ENCODE data around the gene ANKRD22. TPM values are rescaled to one million over a fixed set of nuclear protein-coding genes. Genes with fewer than 3 reads are reported as not detected.
"Not testable (repeated sequence)": the region's sequence is repeated elsewhere in the genome, so short reads cannot be mapped to it uniquely, and the experiment has no call there.

Gene ANKRD22
- total RNA-seq, 1 donor from 2014 or later: not detected

DNA sequence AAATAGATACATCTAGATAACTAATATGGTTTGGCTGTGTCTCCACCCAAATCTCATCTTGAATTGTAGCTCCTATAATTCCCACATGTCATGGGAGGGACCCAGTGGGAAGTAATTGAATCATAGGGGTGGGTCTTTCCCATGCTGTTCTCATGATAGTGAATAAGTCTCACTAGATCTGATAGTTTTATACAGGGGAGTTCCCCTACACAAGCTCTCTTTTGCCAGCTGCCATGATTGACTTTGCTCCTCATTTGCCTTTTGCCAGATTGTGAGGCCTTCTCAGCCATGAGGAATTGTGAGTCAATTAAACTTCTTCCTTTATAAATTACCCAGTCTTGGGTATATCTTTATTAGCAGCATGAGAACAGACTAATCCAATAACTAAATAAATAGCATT lies 14.0 kb downstream of the ANKRD22 start:
- not testable (repeated sequence) for DNase-seq (ENCODE audit: low read depth in 2 of 2)

GRCh38 chr10:88835910-88836221 lies 15.8 kb downstream of the ANKRD22 start:
- no peak for DNase-seq (ENCODE audit: low read depth in 2 of 2)

DNA sequence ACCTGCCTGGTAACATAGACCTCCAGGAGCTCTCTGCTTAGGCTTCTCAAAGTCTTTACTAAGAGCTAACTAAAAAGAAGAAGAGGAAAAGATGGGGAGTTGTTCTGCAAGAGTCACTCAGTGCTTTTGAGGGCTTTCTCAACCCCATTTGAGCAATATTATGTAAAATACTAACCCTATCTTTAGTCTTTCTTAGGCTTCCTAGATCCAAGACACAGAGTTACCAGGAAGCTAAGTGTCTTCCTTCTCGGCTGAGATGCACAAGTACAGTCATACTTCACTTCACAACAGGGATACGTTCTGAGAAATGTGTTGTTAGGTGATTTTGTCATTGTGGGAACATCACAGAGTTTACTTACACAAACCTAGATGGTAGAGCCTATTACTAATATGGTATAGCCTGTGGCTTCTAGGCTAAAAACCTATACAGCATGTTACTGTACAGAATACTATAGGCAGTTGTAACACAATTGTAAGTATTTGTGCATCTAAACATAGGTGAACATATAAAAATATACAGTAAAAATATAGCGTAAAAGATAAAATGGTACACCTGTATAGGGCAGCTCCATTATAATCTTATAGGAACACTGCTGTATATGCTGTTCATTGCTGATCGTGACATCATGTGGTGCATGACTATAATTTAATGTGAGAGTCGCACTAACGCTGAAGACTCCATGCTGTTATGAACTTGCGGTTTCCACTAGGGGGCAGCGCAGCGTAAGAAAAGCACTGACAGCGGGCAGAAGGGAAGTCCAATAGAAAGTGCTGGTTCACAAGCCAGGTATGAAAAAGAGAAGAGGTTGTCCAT lies 16.3 kb downstream of the ANKRD22 start:
- DNase-seq (ENCODE audit: low read depth in 2 of 2): peak; percentile 86 to 93

DNA sequence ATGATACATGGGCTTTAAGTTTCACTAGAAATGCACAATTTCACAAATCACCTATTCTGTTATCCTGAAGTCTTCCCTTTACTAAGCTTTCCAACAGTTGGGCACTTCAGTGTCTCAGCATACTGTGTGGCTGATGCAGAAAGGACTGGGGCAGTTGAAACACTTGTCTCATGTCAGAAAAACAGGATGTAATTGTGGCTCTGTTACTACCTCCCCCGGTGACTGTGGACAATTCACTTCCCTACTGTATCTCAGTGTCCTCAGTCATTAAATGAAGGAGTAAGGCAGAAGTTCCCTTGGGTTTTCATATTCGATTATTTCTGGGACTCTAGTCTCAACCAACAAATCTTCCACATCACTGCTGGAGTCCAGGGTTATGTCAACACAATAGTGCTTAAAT lies 17.9 kb downstream of the ANKRD22 start:
- no peak for DNase-seq (ENCODE audit: low read depth in 2 of 2)

DNA sequence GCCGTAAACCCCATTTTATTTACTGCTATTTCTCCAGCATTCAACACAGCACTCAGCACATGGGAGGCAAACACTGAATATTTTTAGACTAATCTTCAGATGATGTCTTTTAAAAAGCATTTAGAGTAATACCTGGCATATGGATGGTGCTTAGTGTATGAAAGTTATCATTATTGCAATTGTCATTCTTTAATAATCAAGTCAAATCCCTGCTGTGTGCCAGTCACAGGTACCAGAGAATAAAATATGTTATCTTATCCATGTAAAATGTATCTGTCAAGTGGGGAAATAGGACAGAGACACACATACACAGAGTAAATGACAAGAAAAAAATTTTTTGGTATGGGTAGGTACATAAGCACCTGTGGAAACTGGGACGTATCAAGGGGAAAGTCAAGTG lies 18.5 kb downstream of the ANKRD22 start:
- DNase-seq (ENCODE audit: low read depth in 2 of 2): no peak

DNA sequence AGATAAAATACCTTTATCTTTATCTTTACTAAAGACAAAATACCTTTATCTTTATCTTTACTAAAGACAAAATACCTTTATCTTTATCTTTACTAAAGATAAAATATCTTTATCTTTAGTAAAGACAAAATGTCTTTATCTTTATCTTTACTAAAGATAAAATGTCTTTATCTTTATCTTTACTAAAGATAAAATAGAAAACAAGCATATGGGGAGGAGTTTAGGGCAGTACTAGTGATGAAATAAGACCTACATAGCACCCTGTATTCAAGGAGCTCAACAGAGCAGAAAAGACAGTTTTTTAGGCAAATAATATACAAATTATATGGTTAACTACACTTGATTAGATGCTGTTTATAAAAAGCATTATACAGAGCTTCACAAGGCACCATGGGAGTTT lies 19.3 kb downstream of the ANKRD22 start:
- DNase-seq (ENCODE audit: low read depth in 2 of 2): no peak

GRCh38 chr10:88831709-88832108 lies 19.9 kb downstream of the ANKRD22 start:
- no peak for DNase-seq (ENCODE audit: low read depth in 2 of 2)

GRCh38 chr10:88830643-88831268 lies 20.9 kb downstream of the ANKRD22 start:
- no peak for DNase-seq (ENCODE audit: low read depth in 2 of 2)

GRCh38 chr10:88828310-88828709 lies 23.3 kb downstream of the ANKRD22 start:
- DNase-seq (ENCODE audit: low read depth in 2 of 2): no peak

DNA sequence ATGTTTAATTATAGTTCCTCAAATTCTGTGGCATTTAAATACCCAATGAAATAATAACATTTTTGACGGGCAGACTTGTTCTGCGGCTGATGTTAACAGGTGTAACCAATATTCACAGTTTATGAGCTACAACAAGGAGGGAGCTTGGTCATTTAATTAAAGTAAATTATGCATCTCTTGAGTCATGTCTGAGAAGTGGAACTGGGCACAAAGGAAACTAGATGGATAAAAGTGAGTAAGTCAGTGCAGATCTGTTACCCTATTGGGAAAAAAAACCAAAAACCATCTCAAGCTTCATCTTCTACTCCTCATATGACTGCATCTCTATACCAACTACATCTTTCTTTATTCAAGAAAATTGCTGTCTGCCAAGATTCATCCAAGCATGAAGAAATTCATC lies 24.0 kb downstream of the ANKRD22 start:
- no peak for DNase-seq (ENCODE audit: low read depth in 2 of 2)

- DNase-seq (ENCODE audit: low read depth in 2 of 2): no peak
These were observed 25.3 kb downstream of the ANKRD22 start for GRCh38 chr10:88826388-88826787.

DNA sequence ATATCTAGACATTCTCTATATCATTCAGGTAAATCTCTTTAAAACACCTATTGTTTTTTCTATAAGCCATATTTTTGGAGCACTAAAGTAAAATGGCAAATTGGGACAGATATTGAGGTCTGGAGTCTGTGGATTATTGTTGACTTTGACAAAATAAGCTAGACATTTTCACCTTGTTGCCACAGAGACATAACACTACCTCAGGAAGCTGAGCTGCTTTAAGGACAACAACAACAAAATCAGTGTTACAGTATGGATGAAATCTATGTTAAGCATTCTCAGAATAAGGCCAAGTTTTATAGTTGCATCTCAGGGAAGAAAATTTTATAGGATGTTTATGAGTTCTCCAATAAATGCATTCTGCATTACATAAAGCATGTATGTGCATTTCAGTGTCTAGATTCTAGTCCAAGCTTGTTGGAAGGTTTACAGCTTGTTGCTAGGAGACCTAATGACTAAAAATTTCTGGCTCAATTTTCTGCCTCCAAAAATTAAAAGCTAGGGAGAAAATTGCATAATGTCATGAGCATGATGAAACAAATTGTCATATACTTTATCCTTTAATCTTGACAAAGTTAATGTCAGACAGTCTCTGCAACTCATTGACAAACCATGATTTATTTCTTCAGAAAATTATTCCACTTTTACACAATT lies 30.8 kb downstream of the ANKRD22 start:
- peak in 1 of 2 donors; percentile 7 for DNase-seq (ENCODE audit: low read depth in 2 of 2)

GRCh38 chr10:88819290-88819689 lies 32.4 kb downstream of the ANKRD22 start:
- no peak for DNase-seq (ENCODE audit: low read depth in 2 of 2)

DNA sequence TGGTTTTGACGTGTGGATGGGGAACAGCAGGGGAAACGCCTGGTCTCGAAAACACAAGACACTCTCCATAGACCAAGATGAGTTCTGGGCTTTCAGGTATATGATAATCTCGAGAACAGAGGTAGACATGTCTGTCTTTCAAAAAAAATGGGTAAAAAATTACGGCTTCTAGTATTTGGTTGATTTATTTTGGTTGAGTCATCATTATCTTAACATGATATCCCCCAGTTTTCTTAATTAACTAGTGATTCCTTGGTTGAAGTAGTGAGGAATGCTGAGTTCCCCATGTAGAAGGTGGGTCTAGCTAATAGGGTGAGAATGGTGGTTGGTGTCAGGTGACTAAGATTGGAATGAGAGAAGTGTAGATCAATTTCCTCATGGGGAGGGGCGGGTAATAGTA lies 38.4 kb downstream of the ANKRD22 start:
- no peak for DNase-seq (ENCODE audit: low read depth in 2 of 2)

DNA sequence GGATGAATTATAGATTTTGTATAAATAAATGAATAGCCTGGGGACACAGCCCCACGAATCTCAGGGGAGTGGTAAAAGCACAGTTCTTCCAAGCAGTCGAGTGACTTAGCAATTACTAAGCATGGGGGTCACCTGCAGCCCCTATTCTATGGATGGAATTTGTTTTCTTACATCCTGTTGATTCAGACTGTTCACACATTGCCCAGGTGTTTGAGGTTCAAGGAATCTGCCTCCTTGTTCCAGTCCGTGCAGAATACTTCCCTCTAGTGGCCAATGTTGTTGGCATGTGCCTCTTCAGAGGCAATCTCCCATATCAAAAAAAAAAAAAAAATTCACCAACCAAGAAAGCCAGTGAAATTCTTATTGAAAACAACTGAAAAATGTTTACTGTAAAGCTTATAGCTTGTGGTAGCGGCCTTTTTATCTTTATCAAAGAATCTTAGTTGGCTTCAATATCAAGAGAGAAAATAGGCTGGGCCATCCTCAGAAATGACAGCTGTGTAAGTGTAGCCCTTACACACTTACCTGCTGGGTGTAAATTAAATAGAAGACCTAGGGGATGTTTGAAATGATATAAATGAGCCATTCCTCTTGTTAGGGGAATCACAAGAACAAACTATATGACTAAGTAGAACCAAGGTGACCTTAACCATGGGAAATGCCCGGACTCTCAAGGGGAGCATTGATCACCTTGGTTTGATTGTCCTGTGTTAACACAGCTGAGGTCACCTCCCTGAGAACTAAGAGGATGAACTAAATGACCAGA lies 41.3 kb downstream of the ANKRD22 start:
- peak; percentile 55 to 68 for DNase-seq (ENCODE audit: low read depth in 2 of 2)

DNA sequence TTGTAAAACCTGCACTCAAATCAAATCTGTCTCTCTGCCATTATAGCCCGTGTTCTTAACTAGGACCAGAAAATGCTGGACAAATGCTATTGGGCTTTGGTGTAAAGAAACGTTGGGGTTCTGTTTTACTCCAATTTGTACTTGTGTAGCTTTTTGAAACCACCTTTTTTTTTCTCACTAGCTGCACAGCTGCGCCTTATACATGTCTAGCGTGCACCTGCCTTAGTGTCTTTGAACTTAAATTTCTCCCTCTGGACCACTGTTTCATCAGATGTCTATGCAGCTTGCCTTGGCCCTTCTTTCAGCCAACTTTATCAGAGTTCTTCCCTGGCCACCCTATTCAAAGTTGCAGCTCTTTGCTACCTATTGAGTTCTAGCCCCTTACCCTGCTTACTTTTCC lies 42.0 kb downstream of the ANKRD22 start:
- DNase-seq (ENCODE audit: low read depth in 2 of 2): no peak

DNA sequence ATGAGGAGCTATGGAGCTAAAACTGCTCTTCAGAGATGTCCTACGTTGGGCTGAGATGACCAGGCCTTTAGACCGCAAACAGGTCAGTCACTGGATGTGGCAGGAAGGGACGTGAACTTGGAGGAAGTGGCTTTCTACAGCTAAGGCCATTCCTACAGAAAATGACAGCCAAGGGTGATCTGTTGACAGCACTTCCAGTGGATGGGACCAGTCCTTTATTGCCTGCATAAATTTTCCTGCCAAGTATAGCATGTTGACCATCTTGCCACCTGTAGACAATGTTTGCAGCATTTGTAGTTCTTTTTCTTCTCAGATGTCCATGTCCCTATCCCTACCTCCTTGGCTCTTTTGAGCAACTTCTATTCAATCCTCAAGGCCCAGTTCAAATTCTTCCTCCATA lies 45.7 kb downstream of the ANKRD22 start:
- DNase-seq (ENCODE audit: low read depth in 2 of 2): no peak

DNA sequence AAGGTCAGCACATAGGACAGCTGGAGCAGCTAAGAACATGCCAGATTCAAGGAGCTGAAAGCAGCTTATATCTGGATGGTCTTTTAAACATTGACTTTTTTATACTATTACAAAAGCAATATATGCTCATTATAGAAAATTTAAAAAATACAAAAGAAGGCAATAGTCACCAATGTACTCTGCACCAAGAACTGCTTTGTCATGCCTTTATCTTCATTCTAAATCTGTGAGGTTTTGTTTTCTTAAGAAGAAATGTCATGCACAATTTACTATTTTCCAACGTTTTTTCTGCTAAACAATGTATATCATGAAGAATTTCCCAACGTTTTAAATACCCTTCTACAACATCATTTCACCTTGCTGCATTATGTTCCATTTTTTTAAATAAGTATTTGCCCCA lies 46.3 kb downstream of the ANKRD22 start:
- DNase-seq (ENCODE audit: low read depth in 2 of 2): no peak

DNA sequence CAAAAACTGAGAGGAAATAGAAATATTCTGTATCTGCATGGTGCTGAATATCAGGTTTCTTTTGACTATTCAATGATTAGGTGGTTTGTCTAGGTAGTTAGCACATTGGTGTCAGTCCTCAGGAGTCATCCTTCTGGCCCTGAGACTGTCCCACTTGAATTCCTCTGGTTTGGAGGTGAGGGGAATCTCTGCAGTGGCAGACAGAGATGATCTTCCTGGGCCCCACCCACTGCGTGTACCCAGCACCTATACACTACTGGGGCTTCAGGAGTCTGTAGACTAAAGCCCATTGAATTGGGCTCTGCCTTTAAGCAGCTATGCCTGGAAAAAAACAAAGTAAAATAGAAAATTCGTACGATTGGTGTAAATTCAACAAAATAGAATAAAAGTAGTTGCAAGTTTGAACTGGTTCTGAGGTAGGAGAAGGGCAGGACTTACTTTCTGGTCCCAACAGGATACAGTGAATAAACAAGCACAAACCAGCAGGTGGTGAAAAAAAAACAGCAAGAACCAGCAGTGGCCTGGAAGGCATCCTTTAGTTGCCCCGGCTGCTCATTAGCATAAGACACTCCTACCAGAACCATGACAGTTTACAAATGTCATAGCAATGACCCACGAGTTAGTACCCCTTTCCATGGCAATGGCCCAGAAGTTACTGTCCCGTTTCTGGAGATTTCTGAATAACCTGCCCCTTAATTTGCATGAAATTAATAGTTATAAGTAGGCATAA lies 47.4 kb downstream of the ANKRD22 start:
- DNase-seq (ENCODE audit: low read depth in 2 of 2): no peak

DNA sequence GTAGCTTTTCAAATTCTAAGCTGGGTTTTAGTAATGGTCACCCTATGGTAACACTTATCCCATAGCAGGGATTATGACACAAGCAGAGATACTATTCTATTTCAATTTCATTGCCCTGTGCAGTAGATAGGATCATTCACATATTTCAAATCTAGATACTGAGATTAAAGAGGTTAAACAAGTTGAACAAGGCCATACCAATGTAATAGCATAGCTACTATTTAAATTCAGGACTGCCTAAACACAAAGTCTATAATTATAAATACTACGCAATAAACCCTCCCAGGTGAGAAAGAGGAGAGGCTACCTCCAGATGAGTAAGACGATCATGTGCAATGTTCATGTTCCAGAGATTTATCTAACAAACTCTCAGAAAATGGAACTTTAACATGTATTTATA lies 48.0 kb downstream of the ANKRD22 start:
- DNase-seq (ENCODE audit: low read depth in 2 of 2): no peak

GRCh38 chr10:88802523-88803285 lies 48.9 kb downstream of the ANKRD22 start, which contains the start of gene LIPM:
Gene LIPM (plus strand): TSS chr10:88802730. CDS start chr10:88802897, 167 bp downstream.
- no peak for DNase-seq (ENCODE audit: low read depth in 2 of 2)

Data from lung microvascular endothelial cell (primary cell).